Activated CD4-positive, alpha-beta T cell treated with anti-CD3 and anti-CD28 coated beads, Interleukin-2, amount 50 U/mL, for 48 hours (primary cell): ENCODE data around the gene NFATC1.

Experiments used
- DNase-seq, 2 experiments: peaks; one replicate each; pipeline ENCODE4 v3.0.0-alpha.2; 2020

The NFATC1 gene

GRCh38 chr18:79578396-79579260, 182.9 kb downstream of the NFATC1 start:
- no peak for DNase-seq
